DND-41 (cell line): ENCODE results near the gene TMEM61.

Experiments used
- ATAC-seq: fragments of 200-7000 bp; cut with Tn5 transposase; 3 replicates; pipeline ENCODE4 v1.9.1; 2021; ENCODE audit warnings: low read depth; ENCODE audit not compliant: insufficient read depth
- DNase-seq: peaks from one replicate; pipeline ENCODE4 v3.0.0-alpha.2; 2020
- H2AFZ ChIP-seq: 2 replicates; pipeline ENCODE4 v1.6.0; 2012; ENCODE audit warnings: low read depth, low read length
- H3K27ac ChIP-seq: 2 replicates; pipeline ENCODE4 v1.5.1; 2012; ENCODE audit warnings: low read length, inconsistent platforms
- H3K27me3 ChIP-seq: fragments of 200-600 bp; sonication (generic); 2 replicates; pipeline ENCODE4 v1.6.0; 2012; ENCODE audit warnings: low read length, mild to moderate bottlenecking, inconsistent platforms; ENCODE audit not compliant: insufficient read depth, poor library complexity
- H3K36me3 ChIP-seq: 2 replicates; pipeline ENCODE4 v1.5.1; 2012; ENCODE audit warnings: low read length, inconsistent platforms; ENCODE audit not compliant: insufficient read depth
- H3K4me1 ChIP-seq: 2 replicates; pipeline ENCODE4 v1.5.1; 2012; ENCODE audit warnings: mild to moderate bottlenecking, low read length; ENCODE audit not compliant: insufficient read depth
- H3K4me2 ChIP-seq: 2 replicates; pipeline ENCODE4 v1.6.0; 2012; ENCODE audit warnings: mild to moderate bottlenecking, moderate library complexity, low read length, inconsistent platforms; ENCODE audit not compliant: insufficient read depth
- H3K4me3 ChIP-seq, 2 experiments: fragments of 200-600 bp in 1 of 2; shearing (Covaris generic) in 1 of 2; 2 replicates each; pipeline ENCODE4 v1.5.1; 2012 to 2016; ENCODE audit warnings: inconsistent platforms in 2 of 2, low read length in 2 of 2, mild to moderate bottlenecking in 2 of 2, low read depth in 1 of 2, moderate library complexity in 1 of 2
- H3K79me2 ChIP-seq: 2 replicates; pipeline ENCODE4 v1.6.0; 2012; ENCODE audit warnings: low read length, inconsistent platforms; ENCODE audit not compliant: insufficient read depth
- H3K9ac ChIP-seq: 2 replicates; pipeline ENCODE4 v1.6.0; 2012; ENCODE audit warnings: low read depth, mild to moderate bottlenecking, inconsistent platforms, low read length, moderate library complexity
- H3K9me3 ChIP-seq: 2 replicates; pipeline ENCODE4 v1.5.1; 2012; ENCODE audit warnings: low read length, moderate library complexity, mild to moderate bottlenecking, inconsistent platforms; ENCODE audit not compliant: insufficient read depth, severe bottlenecking
- H4K20me1 ChIP-seq: 2 replicates; pipeline ENCODE4 v1.6.0; 2012; ENCODE audit warnings: low read length; ENCODE audit not compliant: insufficient read depth
- CTCF ChIP-seq: IDR thresholded peaks from 2 replicates; pipeline ENCODE4 v1.5.1; 2012; ENCODE audit warnings: borderline replicate concordance, low read length, moderate library complexity, mild to moderate bottlenecking; ENCODE audit not compliant: poor library complexity, severe bottlenecking; ENCODE audit errors: extremely low read depth
- EZH2 ChIP-seq: IDR thresholded peaks from 3 replicates; pipeline ENCODE4 v1.6.1; 2012; ENCODE audit warnings: borderline replicate concordance, low read depth, mild to moderate bottlenecking, moderate library complexity, low read length, inconsistent platforms; ENCODE audit not compliant: severe bottlenecking

The TMEM61 gene

GRCh38 chr1:54989968-54990810, 9.8 kb downstream of the TMEM61 start:
- no peaks in the 10 kb centered on the region for H3K36me3 ChIP-seq
- no peaks in the 10 kb centered on the region for H3K79me2 ChIP-seq
- H4K20me1 ChIP-seq, result no peaks in the 10 kb centered on the region
- H2AFZ ChIP-seq, result no peak overlapping the region
- H3K4me2 ChIP-seq, result no peak overlapping the region
- ATAC-seq, result no peak
- DNase-seq, result no peak
- no peak for TF ChIP-seq EZH2
- no peak for TF ChIP-seq CTCF
- no peaks in the 10 kb centered on the region for H3K4me1 ChIP-seq
- no peak overlapping the region for H3K9ac ChIP-seq
- no peak overlapping the region for H3K27ac ChIP-seq
- H3K9me3 ChIP-seq, result no peaks in the 10 kb centered on the region
- H3K27me3 ChIP-seq, result peaks cover 7% of the 10 kb centered on the region
- H3K4me3 ChIP-seq, result no peak overlapping the region

- no peaks in the 10 kb centered on the region for H3K79me2 ChIP-seq
- TF ChIP-seq EZH2 (no peak), CTCF (no peak)
- H4K20me1 ChIP-seq, result no peaks in the 10 kb centered on the region
- no peak overlapping the region for H3K9ac ChIP-seq
- ATAC-seq (no peak), DNase-seq (no peak)
- H3K4me1 ChIP-seq, result no peaks in the 10 kb centered on the region
- peaks cover 7% of the 10 kb centered on the region for H3K27me3 ChIP-seq
- no peak overlapping the region for H2AFZ ChIP-seq
- H3K4me2 ChIP-seq, result no peak overlapping the region
- H3K36me3 ChIP-seq, result no peaks in the 10 kb centered on the region
- no peak overlapping the region for H3K4me3 ChIP-seq
- no peaks in the 10 kb centered on the region for H3K9me3 ChIP-seq
- H3K27ac ChIP-seq, result no peak overlapping the region
Observed at GRCh38 chr1:54990916-54991315, 10.5 kb downstream of the TMEM61 start.

- Histone ChIP-seq H3K79me2 (no peaks in the 10 kb centered on the region), H3K4me2 (no peak overlapping the region), H3K27ac (no peak overlapping the region), H4K20me1 (no peaks in the 10 kb centered on the region), H3K9me3 (no peaks in the 10 kb centered on the region), H3K4me1 (no peaks in the 10 kb centered on the region), H3K27me3 (peaks cover 6% of the 10 kb centered on the region), H3K9ac (no peak overlapping the region), H2AFZ (no peak overlapping the region), H3K4me3 (no peak overlapping the region), H3K36me3 (no peaks in the 10 kb centered on the region)
- no peak for ATAC-seq
- TF ChIP-seq CTCF, result no peak
- TF ChIP-seq EZH2, result no peak
- DNase-seq, result no peak
Observed at GRCh38 chr1:54991939-54992338, 11.5 kb downstream of the TMEM61 start.
